ENCODE results near the gene C15orf39.

Gene C15orf39

DNA sequence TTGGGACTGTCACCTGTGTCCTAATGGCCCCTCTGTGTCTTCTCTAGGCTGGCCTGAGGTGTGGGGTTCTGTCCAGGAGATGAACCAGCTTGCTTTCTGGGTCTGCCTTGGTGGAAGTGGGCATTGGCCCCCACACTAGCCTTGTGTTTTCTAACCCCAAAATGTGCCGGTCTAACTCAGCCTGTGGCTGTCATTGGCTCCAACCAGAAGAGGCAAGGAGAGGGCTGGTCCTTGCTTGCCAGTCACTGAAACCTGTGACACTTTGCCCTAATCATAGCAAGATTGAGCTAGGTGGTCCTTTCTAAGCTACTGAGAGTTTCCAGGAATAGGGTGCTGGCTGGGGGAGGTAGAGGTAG is 2.2 kb downstream of the C15orf39 start:
- H3K9me3 ChIP-seq (ENCODE audit: insufficient read depth, low read length, severe bottlenecking), result no peaks in the 10 kb centered on the region
- peak overlapping the region; percentile 97; the same call in 1 of the 2 replicates for H3K9ac ChIP-seq (ENCODE audit: low read depth, low read length)
- no peak for TF ChIP-seq EZH2 (IDR thresholded peaks at IDR 0.05; ENCODE audit: borderline replicate concordance, low read depth, low read length, severe bottlenecking)
- TF ChIP-seq, protein P1, sequence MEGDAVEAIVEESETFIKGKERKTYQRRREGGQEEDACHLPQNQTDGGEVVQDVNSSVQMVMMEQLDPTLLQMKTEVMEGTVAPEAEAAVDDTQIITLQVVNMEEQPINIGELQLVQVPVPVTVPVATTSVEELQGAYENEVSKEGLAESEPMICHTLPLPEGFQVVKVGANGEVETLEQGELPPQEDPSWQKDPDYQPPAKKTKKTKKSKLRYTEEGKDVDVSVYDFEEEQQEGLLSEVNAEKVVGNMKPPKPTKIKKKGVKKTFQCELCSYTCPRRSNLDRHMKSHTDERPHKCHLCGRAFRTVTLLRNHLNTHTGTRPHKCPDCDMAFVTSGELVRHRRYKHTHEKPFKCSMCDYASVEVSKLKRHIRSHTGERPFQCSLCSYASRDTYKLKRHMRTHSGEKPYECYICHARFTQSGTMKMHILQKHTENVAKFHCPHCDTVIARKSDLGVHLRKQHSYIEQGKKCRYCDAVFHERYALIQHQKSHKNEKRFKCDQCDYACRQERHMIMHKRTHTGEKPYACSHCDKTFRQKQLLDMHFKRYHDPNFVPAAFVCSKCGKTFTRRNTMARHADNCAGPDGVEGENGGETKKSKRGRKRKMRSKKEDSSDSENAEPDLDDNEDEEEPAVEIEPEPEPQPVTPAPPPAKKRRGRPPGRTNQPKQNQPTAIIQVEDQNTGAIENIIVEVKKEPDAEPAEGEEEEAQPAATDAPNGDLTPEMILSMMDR (IDR thresholded peaks at IDR 0.05; ENCODE audit: borderline replicate concordance, extremely low read depth, low read length, poor library complexity, severe bottlenecking), result no peak
- DNase-seq, result no peak
- H2AFZ ChIP-seq (ENCODE audit: low read depth, low read length), result no peak overlapping the region
- ATAC-seq (ENCODE audit: insufficient read depth, low read depth), result no peak
- H3K4me2 ChIP-seq (ENCODE audit: insufficient read depth, low read length), result peak overlapping the region; percentile 90
- H3K79me2 ChIP-seq (ENCODE audit: insufficient read depth, low read length), result peaks cover 73% of the 10 kb centered on the region
- peak overlapping the region in 1 of 2 experiments; percentile 81; a peak in 2 of 4 replicates for H3K4me3 ChIP-seq (ENCODE audit: low read depth in 1 of 2, low read length in 2 of 2)
- peak overlapping the region; percentile 90 for H3K27ac ChIP-seq (ENCODE audit: low read length)
- peaks cover 58% of the 10 kb centered on the region for H3K4me1 ChIP-seq (ENCODE audit: insufficient read depth, low read length)
- no peaks in the 10 kb centered on the region for H3K27me3 ChIP-seq (ENCODE audit: insufficient read depth, low read length, poor library complexity)
- peaks cover 44% of the 10 kb centered on the region for H3K36me3 ChIP-seq (ENCODE audit: insufficient read depth, low read length)
- H4K20me1 ChIP-seq (ENCODE audit: insufficient read depth, low read length), result peaks cover 67% of the 10 kb centered on the region

DNA sequence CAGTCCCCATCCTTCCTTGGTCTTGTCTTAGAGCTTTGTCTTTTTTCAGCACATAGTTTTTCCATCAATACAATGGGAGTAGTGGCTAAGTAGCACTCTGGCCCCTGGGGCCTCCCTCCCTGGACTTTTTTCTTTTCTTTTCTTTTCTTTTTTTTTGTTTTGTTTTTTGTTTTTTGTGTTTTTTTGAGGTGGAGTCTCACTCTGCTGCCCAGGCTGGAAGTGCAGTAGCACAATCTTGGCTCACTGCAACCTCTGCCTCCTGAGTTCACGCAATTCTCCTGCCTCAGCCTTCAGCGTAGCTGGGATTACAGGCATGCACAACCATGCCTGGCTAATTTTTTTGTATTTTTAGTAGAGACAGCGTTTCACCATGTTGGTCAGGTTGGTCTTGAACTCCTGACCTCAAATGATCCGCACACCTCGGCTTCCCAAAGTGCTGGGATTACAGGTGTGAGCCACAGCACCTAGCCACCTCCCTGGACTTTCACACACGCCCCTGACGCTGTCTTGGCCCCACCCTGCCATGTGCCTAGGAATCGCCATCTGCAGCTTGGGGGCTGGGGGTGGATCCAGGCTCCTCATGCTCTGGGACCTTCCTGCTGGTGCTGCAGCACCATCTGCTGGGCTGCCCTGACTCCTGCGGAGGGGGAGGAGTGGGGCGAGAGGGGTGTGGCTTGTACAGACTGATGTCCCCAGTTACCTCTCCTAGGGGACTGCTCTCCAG is 2.8 kb downstream of the C15orf39 start:
- DNase-seq, result peak; percentile 88
- H3K36me3 ChIP-seq (ENCODE audit: insufficient read depth, low read length), result peaks cover 51% of the 10 kb centered on the region
- ATAC-seq (ENCODE audit: insufficient read depth, low read depth), result peak; percentile 70
- no peaks in the 10 kb centered on the region for H3K9me3 ChIP-seq (ENCODE audit: insufficient read depth, low read length, severe bottlenecking)
- H3K4me2 ChIP-seq (ENCODE audit: insufficient read depth, low read length), result peak overlapping the region; percentile 90; the same call in 1 of the 2 replicates
- TF ChIP-seq, protein P1 (IDR thresholded peaks at IDR 0.05; ENCODE audit: borderline replicate concordance, extremely low read depth, low read length, poor library complexity, severe bottlenecking), result peak; percentile 96
- TF ChIP-seq EZH2 (IDR thresholded peaks at IDR 0.05; ENCODE audit: borderline replicate concordance, low read depth, low read length, severe bottlenecking), result no peak
- H3K79me2 ChIP-seq (ENCODE audit: insufficient read depth, low read length), result peaks cover 79% of the 10 kb centered on the region
- H3K27me3 ChIP-seq (ENCODE audit: insufficient read depth, low read length, poor library complexity), result no peaks in the 10 kb centered on the region
- peaks cover 73% of the 10 kb centered on the region for H4K20me1 ChIP-seq (ENCODE audit: insufficient read depth, low read length)
- peak overlapping the region in 1 of 2 experiments; percentile 81; a peak in 2 of 4 replicates for H3K4me3 ChIP-seq (ENCODE audit: low read depth in 1 of 2, low read length in 2 of 2)
- H3K4me1 ChIP-seq (ENCODE audit: insufficient read depth, low read length), result peaks cover 52% of the 10 kb centered on the region
- peak overlapping the region; percentile 97 for H3K9ac ChIP-seq (ENCODE audit: low read depth, low read length)
- no peak overlapping the region for H2AFZ ChIP-seq (ENCODE audit: low read depth, low read length)
- H3K27ac ChIP-seq (ENCODE audit: low read length), result no peak overlapping the region

DNA sequence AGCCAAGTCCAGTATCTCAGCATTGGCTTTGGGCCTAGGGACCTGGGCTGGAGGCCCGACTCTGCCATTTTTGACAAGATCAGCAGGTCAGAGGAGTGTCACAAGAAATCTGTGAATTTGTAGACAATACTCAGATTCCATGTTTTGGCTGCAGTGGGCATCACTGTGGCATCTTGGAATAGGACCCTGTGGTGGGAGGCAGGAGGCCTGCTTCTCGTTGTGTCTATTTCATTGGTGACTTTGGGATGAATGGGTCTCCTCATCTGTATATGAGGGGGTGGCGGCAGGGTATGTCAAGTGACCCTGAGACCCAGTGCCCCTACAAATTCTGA is 3.3 kb downstream of the C15orf39 start:
- H3K4me1 ChIP-seq (ENCODE audit: insufficient read depth, low read length), result peaks cover 47% of the 10 kb centered on the region
- peak overlapping the region; percentile 90; the same call in 1 of the 2 replicates for H3K4me2 ChIP-seq (ENCODE audit: insufficient read depth, low read length)
- no peak overlapping the region for H3K27ac ChIP-seq (ENCODE audit: low read length)
- ATAC-seq (ENCODE audit: insufficient read depth, low read depth) (no peak), DNase-seq (no peak)
- no peaks in the 10 kb centered on the region for H3K9me3 ChIP-seq (ENCODE audit: insufficient read depth, low read length, severe bottlenecking)
- H3K4me3 ChIP-seq (ENCODE audit: low read depth in 1 of 2, low read length in 2 of 2), result peak overlapping the region in 1 of 2 experiments; percentile 22; a peak in 1 of 4 replicates
- H3K79me2 ChIP-seq (ENCODE audit: insufficient read depth, low read length), result peaks cover 84% of the 10 kb centered on the region
- H2AFZ ChIP-seq (ENCODE audit: low read depth, low read length), result no peak overlapping the region
- no peak overlapping the region for H3K9ac ChIP-seq (ENCODE audit: low read depth, low read length)
- peaks cover 56% of the 10 kb centered on the region for H3K36me3 ChIP-seq (ENCODE audit: insufficient read depth, low read length)
- no peaks in the 10 kb centered on the region for H3K27me3 ChIP-seq (ENCODE audit: insufficient read depth, low read length, poor library complexity)
- TF ChIP-seq EZH2 (IDR thresholded peaks at IDR 0.05; ENCODE audit: borderline replicate concordance, low read depth, low read length, severe bottlenecking), result no peak
- TF ChIP-seq, protein P1 (IDR thresholded peaks at IDR 0.05; ENCODE audit: borderline replicate concordance, extremely low read depth, low read length, poor library complexity, severe bottlenecking), result no peak
- H4K20me1 ChIP-seq (ENCODE audit: insufficient read depth, low read length), result peaks cover 79% of the 10 kb centered on the region

Measured in DND-41 (cell line).